Karpas-422 (cell line): ENCODE data around the gene SEC14L1. TPM values are rescaled to one million over a fixed set of nuclear protein-coding genes. Genes with fewer than 3 reads are reported as not detected.

ENCODE experiments used
- DNase-seq: peaks from one replicate; pipeline ENCODE4 v3.0.0-alpha.2; 2015
- H2AFZ ChIP-seq: fragments of 200-600 bp; sonication (generic); 2 replicates; pipeline ENCODE4 v1.6.1; 2014; ENCODE audit warnings: antibody characterized with exemption, low read length, mixed read lengths
- H3K27ac ChIP-seq: fragments of 200-600 bp; sonication (generic); 2 replicates; pipeline ENCODE4 v1.5.1; 2014; ENCODE audit warnings: mild to moderate bottlenecking, low read length, moderate library complexity
- H3K27me3 ChIP-seq: fragments of 200-600 bp; sonication (generic); 2 replicates; pipeline ENCODE4 v1.6.1; 2014; ENCODE audit warnings: low read length, mixed read lengths
- H3K36me3 ChIP-seq: fragments of 200-600 bp; sonication (generic); 2 replicates; pipeline ENCODE4 v1.6.1; 2014; ENCODE audit warnings: low read length, mixed read lengths; ENCODE audit not compliant: insufficient read depth
- H3K4me1 ChIP-seq: fragments of 200-600 bp; sonication (generic); 2 replicates; pipeline ENCODE4 v1.6.1; 2014; ENCODE audit warnings: mild to moderate bottlenecking, low read length, mixed read lengths
- H3K4me2 ChIP-seq: fragments of 200-600 bp; sonication (generic); 2 replicates; pipeline ENCODE4 v1.6.1; 2014; ENCODE audit warnings: low read length, low read depth, mild to moderate bottlenecking; ENCODE audit not compliant: poor library complexity, severe bottlenecking
- H3K4me3 ChIP-seq: fragments of 200-600 bp; sonication (generic); 2 replicates; pipeline ENCODE4 v1.5.1; 2014; ENCODE audit warnings: mild to moderate bottlenecking, antibody characterized with exemption, low read length, mixed read lengths
- H3K79me2 ChIP-seq: fragments of 200-600 bp; sonication (generic); 2 replicates; pipeline ENCODE4 v1.6.1; 2014; ENCODE audit warnings: mild to moderate bottlenecking, low read length, mixed read lengths
- H3K9ac ChIP-seq: fragments of 200-600 bp; sonication (generic); 2 replicates; pipeline ENCODE4 v1.6.0; 2014; ENCODE audit warnings: low read length
- H3K9me2 ChIP-seq: fragments of 200-600 bp; sonication (generic), shearing (Covaris generic); replicated peaks from 2 replicates; pipeline ENCODE4 v1.6.0; 2014; ENCODE audit warnings: mild to moderate bottlenecking, low read length, moderate library complexity; ENCODE audit not compliant: insufficient read depth
- H3K9me3 ChIP-seq: fragments of 300-700, 200-600 bp; sonication (generic); 2 replicates; pipeline ENCODE4 v1.6.1; 2014; ENCODE audit warnings: low read length, mixed read lengths
- H4K20me1 ChIP-seq: fragments of 200-600 bp; sonication (generic); 2 replicates; pipeline ENCODE4 v1.6.1; 2014; ENCODE audit warnings: mild to moderate bottlenecking, antibody characterized with exemption, low read length, low read depth; ENCODE audit not compliant: insufficient read depth
- total RNA-seq: library from RNA; depleted of rRNA; stranded (reverse); fragments of >200 nt; shearing (Covaris generic); gene quantifications from 2 replicates; pipeline ENCODE4 v1.2.3, GENCODE V29; 2014; ENCODE audit warnings: low replicate concordance

Gene SEC14L1
- total RNA-seq, 1 experiment from 2014 or later, result 32.0 TPM

DNA sequence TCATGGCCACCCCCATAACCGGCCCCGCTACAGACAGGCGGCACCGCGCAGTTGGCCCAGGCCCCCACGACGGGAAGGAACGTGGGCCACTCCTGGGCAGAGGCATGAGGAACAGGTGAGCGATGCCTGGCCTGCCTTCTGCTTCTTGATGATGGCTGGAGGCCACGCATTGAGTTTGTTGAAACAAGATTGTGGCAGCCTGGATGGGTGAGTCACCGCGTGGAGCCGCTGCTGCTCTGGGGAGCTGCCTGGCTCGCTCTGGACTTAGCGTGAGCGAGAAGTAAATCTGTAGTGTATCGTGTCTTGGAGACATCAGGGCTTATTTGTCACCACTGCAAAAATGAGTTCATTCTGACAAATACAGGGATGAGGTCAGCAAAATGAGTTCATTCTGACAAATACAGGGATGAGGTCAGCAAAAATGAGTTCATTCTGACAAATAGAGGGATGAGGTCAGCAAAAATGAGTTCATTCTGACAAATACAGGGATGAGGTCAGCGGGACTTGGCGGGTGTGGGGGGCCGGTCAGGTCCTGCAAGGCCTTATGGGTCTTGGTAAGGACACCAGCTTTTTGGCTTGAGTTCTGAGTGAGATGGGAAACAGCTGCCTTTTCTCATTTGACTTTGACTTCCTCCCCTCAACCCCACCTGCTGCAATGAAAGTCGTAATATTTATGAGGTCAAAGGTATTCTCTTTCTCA is 93.0 kb downstream of the SEC14L1 start:
- Histone ChIP-seq H3K9me2 (no peaks in the 10 kb centered on the region), H3K36me3 (no peaks in the 10 kb centered on the region), H3K4me1 (0 out of 2 replicates have a peak, but pooled peaks cover 4% of the 10 kb centered on the region), H3K79me2 (no peaks in the 10 kb centered on the region), H4K20me1 (no peaks in the 10 kb centered on the region), H3K27ac (no peak overlapping the region), H3K4me3 (no peak overlapping the region), H3K4me2 (no peak overlapping the region), H3K9me3 (no peaks in the 10 kb centered on the region), H2AFZ (no peak overlapping the region), H3K9ac (no peak overlapping the region), H3K27me3 (no peaks in the 10 kb centered on the region)
- no peak for DNase-seq

DNA sequence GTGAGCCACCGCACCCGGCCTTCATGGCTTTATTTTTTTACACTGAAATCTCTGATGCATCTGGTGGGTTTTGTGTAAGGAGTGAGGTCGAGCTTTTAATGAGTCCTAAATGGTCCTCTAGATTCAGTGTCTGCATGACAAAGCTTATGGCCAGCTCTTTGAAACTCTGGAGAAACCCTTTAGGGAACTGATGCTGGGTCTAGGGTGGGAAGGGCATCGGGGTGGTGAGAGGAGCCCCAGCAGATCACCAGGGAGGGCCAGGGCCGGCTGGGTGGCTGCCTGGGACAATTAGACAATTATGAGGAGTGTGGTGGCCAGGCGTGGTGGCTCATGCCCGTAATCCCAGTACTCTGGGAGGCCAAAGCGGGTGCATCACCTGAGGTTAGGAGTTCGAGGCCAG is 93.9 kb downstream of the SEC14L1 start:
- H3K9ac ChIP-seq, result no peak overlapping the region
- H3K79me2 ChIP-seq, result no peaks in the 10 kb centered on the region
- no peaks in the 10 kb centered on the region for H3K27me3 ChIP-seq
- H3K9me2 ChIP-seq, result no peaks in the 10 kb centered on the region
- no peak overlapping the region for H3K4me3 ChIP-seq
- no peak overlapping the region for H2AFZ ChIP-seq
- H3K4me1 ChIP-seq, result 0 out of 2 replicates have a peak, but pooled peaks cover 4% of the 10 kb centered on the region
- DNase-seq, result no peak
- no peaks in the 10 kb centered on the region for H4K20me1 ChIP-seq
- no peaks in the 10 kb centered on the region for H3K36me3 ChIP-seq
- H3K27ac ChIP-seq, result no peak overlapping the region
- no peak overlapping the region for H3K4me2 ChIP-seq
- no peaks in the 10 kb centered on the region for H3K9me3 ChIP-seq

- no peaks in the 10 kb centered on the region for H3K27me3 ChIP-seq
- no peak for DNase-seq
- H3K9me3 ChIP-seq, result no peaks in the 10 kb centered on the region
- H2AFZ ChIP-seq, result no peak overlapping the region
- no peaks in the 10 kb centered on the region for H4K20me1 ChIP-seq
- H3K36me3 ChIP-seq, result no peaks in the 10 kb centered on the region
- H3K4me1 ChIP-seq, result 0 out of 2 replicates have a peak, but pooled peaks cover 4% of the 10 kb centered on the region
- no peak overlapping the region for H3K27ac ChIP-seq
- H3K9me2 ChIP-seq, result no peaks in the 10 kb centered on the region
- no peak overlapping the region for H3K4me3 ChIP-seq
- no peaks in the 10 kb centered on the region for H3K79me2 ChIP-seq
- H3K4me2 ChIP-seq, result no peak overlapping the region
- no peak overlapping the region for H3K9ac ChIP-seq
These were observed 94.7 kb downstream of the SEC14L1 start for GRCh38 chr17:77235370-77235941.

DNA sequence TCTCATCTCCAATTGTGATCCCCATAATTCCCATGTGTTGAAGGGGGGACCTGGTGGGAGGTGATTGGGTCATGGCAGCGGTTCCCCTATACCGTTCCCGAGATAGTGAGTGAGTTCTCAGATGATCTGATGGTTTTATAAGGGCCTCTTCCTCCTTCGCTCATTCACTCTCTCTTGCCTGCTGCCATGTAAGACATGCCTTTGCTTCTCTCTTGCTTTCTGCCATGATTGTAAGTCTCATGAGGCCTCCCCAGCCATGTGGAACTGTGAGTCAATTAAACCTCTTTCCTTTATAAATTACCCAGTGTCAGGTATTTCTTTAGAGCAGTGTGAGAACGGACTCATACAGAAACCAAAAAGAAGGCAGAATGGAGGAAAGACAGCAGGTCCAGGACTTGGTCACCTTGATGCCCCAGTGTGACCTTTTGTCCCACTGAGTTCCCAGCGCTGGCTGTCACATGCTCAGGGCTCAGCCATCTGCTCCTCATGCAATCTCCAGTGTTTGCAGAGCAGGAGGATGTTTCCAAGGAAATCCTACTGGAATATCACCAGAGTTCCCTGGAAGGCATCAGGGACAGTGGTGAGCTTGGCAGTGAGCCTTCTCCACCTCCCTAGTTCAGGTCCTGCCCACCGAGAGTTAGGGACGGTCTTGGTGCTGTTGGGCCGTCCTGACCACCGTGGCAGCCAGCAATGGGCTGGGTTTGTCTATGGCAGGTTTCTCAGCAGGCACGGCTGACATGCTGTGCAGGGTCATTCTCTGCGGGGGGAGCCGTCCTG is 96.7 kb downstream of the SEC14L1 start:
- Histone ChIP-seq H3K79me2 (no peaks in the 10 kb centered on the region), H3K9me3 (no peaks in the 10 kb centered on the region), H2AFZ (no peak overlapping the region), H3K9me2 (no peaks in the 10 kb centered on the region), H3K36me3 (no peaks in the 10 kb centered on the region), H3K4me3 (no peak overlapping the region), H3K27ac (no peak overlapping the region), H4K20me1 (no peaks in the 10 kb centered on the region), H3K27me3 (no peaks in the 10 kb centered on the region), H3K9ac (no peak overlapping the region), H3K4me1 (0 out of 2 replicates have a peak, but pooled peaks cover 4% of the 10 kb centered on the region), H3K4me2 (no peak overlapping the region)
- no peak for DNase-seq

DNA sequence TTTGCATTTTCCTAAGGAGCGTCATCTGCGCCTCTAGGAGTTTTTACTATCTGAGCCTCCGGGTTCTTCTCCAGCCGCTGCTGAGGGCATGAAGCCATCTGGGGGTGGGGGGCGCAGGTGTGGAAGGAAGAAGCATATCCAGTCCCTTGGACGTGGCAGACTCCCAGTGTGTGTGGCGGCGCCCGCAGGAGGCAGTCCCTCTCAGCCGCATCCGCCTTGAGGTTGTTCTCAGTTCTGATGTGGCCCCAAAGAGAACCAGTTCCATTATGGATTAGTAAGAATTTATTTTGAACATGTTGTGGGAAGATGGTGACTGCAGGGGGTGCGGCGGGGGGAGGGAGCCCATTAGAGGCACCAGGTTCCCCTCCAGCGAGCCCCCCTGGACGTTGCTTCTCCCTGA is 100.2 kb downstream of the SEC14L1 start:
- Histone ChIP-seq H3K4me3 (no peak overlapping the region), H3K27ac (no peak overlapping the region), H3K9me3 (no peaks in the 10 kb centered on the region), H3K4me2 (no peak overlapping the region), H3K79me2 (no peaks in the 10 kb centered on the region), H4K20me1 (no peaks in the 10 kb centered on the region), H3K36me3 (no peaks in the 10 kb centered on the region), H3K9me2 (no peaks in the 10 kb centered on the region), H2AFZ (no peak overlapping the region), H3K9ac (no peak overlapping the region), H3K4me1 (no peaks in the 10 kb centered on the region), H3K27me3 (no peaks in the 10 kb centered on the region)
- DNase-seq, result no peak

- no peak for DNase-seq
- Histone ChIP-seq H3K79me2 (no peaks in the 10 kb centered on the region), H3K27me3 (no peaks in the 10 kb centered on the region), H2AFZ (no peak overlapping the region), H3K4me2 (no peak overlapping the region), H3K4me3 (no peak overlapping the region), H3K9ac (no peak overlapping the region), H3K36me3 (no peaks in the 10 kb centered on the region), H4K20me1 (no peaks in the 10 kb centered on the region), H3K27ac (no peak overlapping the region), H3K9me2 (no peaks in the 10 kb centered on the region), H3K4me1 (peaks cover 6% of the 10 kb centered on the region), H3K9me3 (no peaks in the 10 kb centered on the region)
These were observed 101.5 kb downstream of the SEC14L1 start for GRCh38 chr17:77242118-77242851.

- Histone ChIP-seq H3K4me1 (peaks cover 6% of the 10 kb centered on the region), H3K27ac (no peak overlapping the region), H3K9me3 (no peaks in the 10 kb centered on the region), H3K4me3 (no peak overlapping the region), H4K20me1 (no peaks in the 10 kb centered on the region), H3K9me2 (no peaks in the 10 kb centered on the region), H2AFZ (no peak overlapping the region), H3K79me2 (no peaks in the 10 kb centered on the region), H3K9ac (no peak overlapping the region), H3K36me3 (no peaks in the 10 kb centered on the region), H3K27me3 (no peaks in the 10 kb centered on the region), H3K4me2 (no peak overlapping the region)
- no peak for DNase-seq
These were observed 104.6 kb downstream of the SEC14L1 start for GRCh38 chr17:77245162-77245926.
